ENCODE measurements around the gene CLCA1. TPM values are rescaled to one million over a fixed set of nuclear protein-coding genes. Genes with fewer than 3 reads are reported as not detected.

Gene CLCA1
- polyA plus RNA-seq, 3 donors: not detected

GRCh38 chr1:86546787-86547221 lies 78.1 kb downstream of the CLCA1 start, which contains the start of gene CLCA4:
Gene CLCA4 (plus strand): TSS chr1:86547078. CDS start chr1:86547120, 42 bp downstream.
- no peak for DNase-seq

GRCh38 chr1:86548839-86549238 lies 80.1 kb downstream of the CLCA1 start:
- DNase-seq: no peak

Other genes with a start within 250 kb of the CLCA1 start
- gene ODF2L, start 72.6 kb upstream of the CLCA1 start, polyA plus RNA-seq (ENCODE audit: insufficient read length in 3 of 3): 10 to 100 TPM; 40.6 to 66.3 (median 59.4) TPM
- under 1 TPM in 1 of 3 donors, not detected in 2; 0.04 TPM for gene CLCA2, start 44.8 kb upstream of the CLCA1 start, polyA plus RNA-seq (ENCODE audit: insufficient read length in 3 of 3)
- not detected for gene CLCA4, start 78.2 kb downstream of the CLCA1 start, polyA plus RNA-seq (ENCODE audit: insufficient read length in 3 of 3)
- gene SH3GLB1, start 235.6 kb downstream of the CLCA1 start, polyA plus RNA-seq (ENCODE audit: insufficient read length in 3 of 3): 10 to 100 TPM; 67.4 to 73.0 (median 69.6) TPM